Omental fat pad (tissue), 4 donors: Measurements from ENCODE around the gene PTK7. TPM values are rescaled to one million over a fixed set of nuclear protein-coding genes. Genes with fewer than 3 reads are reported as not detected.
A peak's percentile ranks its signal among the peaks of the same experiment; 100 is the strongest.

ENCODE experiments used
- ATAC-seq: fragments of 150-250 bp; one replicate; pipeline ENCODE4 v1.9.1; 2016; ENCODE audit warnings: mild to moderate bottlenecking, moderate library complexity; ENCODE audit not compliant: low FRiP score
- DNase-seq: peaks from one replicate; pipeline ENCODE4 v3.0.0-alpha.2; 2019; ENCODE audit warnings: low spot score
- CTCF ChIP-seq, 3 donors: fragments of 450-650 bp; IDR thresholded peaks; one replicate each; pipeline ENCODE4 v1.5.1; 2016 to 2017; ENCODE audit warnings: antibody characterized with exemption in 3 of 3, mild to moderate bottlenecking in 3 of 3, moderate library complexity in 2 of 3
- total RNA-seq, 4 donors: library from RNA; depleted of rRNA; stranded (reverse); fragments of >200 nt; gene quantifications; one replicate each; pipeline ENCODE4 v1.1.0, GENCODE V29; 2016

Gene PTK7
- total RNA-seq, 4 donors from 2014 or later = 11.5 to 38.9 (median 13.8) TPM

DNA sequence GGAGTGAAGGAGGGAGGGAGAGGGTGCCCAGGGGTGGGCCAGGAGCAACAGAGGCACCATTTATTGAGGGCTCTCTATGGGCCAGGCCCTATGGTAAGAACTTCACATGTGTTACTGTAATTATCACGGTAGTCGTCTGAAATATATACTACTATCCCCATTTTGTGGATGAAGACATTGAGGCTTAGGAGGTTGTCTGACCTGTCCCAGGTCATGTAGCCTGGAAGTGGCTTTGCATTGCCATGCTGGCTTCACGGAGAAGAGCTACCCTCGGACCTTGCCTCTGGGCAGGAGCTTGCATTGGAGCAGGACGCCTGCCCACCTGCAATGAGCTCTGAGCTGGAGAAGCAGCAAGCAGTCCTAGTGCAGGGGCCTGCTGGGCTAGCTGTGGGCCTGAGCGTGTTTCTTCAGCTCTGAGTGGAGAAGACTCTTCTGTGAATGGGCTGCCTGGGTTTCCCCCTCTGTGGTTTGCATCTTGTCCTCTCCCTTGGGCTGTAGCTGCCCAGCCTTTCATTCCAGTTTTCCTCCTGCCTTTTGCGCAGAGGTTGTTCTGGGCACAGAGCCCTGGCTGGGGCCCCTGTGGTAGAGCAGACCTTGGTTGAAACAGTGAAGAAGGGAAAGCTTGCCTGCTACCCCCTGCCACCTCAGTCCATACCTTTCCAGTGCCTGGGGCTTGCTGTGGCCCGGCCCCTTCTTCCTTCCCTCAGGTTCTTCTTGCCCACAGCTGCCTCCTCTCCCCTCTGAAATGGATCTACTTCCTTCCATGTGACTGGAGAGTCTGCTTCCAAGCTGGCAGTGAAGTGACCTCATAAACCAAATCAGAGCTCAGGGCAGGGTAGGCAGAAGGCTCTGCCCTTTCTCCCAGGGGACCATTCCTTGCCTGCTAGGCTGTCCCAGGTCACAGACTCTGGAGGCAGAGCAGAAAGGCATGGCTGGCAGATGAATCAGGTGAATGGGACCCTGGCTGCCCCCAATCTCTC is 70.9 kb downstream of the PTK7 start:
- no peak for ATAC-seq
- no peak for DNase-seq
- TF ChIP-seq CTCF (IDR thresholded peaks at IDR 0.05) = no peak

DNA sequence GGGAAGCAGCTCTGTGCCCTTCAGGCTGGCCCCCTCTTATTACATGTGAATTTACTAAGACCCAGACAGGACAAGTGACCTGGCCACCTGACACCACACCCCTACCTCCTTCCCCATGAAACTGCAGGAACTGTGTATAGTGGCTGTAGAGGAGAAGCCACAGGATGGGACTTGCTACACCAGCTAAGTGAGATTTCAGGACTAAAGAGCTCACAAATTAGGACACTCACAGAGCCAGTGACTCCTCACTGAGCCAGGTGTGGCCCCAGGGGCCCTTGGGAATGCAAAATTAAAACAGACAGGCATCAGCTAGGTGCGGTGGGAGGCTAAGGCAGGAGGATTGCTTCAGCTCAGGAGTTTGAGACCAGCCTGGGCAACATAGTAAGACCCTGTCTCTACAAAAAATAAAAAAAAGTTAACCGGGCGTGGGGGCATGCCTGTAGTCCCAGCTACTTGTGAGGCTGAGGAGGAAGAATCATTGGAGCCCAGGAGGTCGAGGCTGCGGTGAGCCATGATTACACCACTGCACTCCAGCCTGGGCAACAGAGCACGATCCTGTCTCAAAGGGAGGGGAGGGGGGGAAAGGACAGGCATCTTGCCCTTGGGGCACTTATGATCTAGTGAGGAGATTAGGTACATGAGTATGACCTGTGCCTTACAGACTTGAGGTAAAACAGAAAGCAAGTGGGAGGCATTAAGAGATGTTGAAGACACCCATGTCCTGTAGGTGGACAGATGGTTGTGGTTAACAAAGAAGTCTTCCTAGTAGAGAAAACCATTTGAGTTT is 71.8 kb downstream of the PTK7 start:
- ATAC-seq (no peak), DNase-seq (no peak)
- no peak for TF ChIP-seq CTCF (IDR thresholded peaks at IDR 0.05)

DNA sequence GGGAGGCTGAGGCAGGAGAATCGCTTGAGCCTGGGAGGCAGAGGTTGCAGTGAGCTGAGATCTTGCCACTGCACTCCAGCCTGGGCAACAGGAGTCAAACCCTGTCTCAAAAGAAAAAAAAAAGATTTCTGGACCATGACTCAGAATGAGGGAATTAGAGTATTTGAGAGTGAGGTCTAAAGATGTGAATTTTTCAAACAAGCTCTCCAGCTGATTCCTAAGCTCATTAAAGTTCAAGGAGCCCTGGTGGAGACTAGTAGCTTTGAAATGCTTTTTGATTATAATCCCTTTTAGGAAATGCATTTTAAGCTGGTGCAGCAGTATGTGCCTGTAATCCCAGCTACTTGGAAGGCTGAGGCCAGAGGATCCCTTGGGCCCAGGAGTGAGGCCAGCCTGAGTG is 73.2 kb downstream of the PTK7 start:
- TF ChIP-seq CTCF (IDR thresholded peaks at IDR 0.05) = no peak
- no peak for ATAC-seq
- DNase-seq = no peak

GRCh38 chr6:43150051-43150751 is 74.1 kb downstream of the PTK7 start:
- ATAC-seq (no peak), DNase-seq (no peak)
- TF ChIP-seq CTCF (IDR thresholded peaks at IDR 0.05) = no peak

- DNase-seq = no peak
- ATAC-seq = peak; percentile 44
- TF ChIP-seq CTCF (IDR thresholded peaks at IDR 0.05) = no peak
Measured at GRCh38 chr6:43159599-43159998, 83.5 kb downstream of the PTK7 start.

DNA sequence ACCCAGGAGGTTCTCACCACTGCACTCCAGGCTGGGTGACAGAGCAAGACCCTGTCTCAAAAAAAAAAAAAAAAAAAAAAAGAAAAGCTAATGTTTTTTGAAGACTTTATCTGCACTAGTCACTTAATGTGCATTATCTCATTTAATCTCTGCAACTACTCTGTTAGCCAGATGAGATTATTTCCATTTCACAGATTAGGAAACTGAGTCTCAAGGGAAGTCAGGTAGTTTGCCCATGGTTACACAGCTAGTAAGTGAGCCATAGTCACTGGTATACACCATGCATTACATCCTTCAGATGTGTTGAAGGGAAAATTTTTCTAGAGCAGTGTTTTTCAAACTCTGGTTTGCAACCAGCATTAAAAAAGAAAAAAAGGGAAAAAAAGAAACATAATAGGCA is 87.8 kb downstream of the PTK7 start:
- no peak for TF ChIP-seq CTCF (IDR thresholded peaks at IDR 0.05)
- ATAC-seq (no peak), DNase-seq (no peak)
